CD4-positive, alpha-beta memory T cell (primary cell): ENCODE data around the gene WDFY2. TPM values are rescaled to one million over a fixed set of nuclear protein-coding genes. Genes with fewer than 3 reads are reported as not detected.
"Not testable (repeated sequence)": the region's sequence is repeated elsewhere in the genome, so short reads cannot be mapped to it uniquely, and the experiment has no call there.

Experiments
- CTCF ChIA-PET: fragments of 350-600 bp; sonication (Branson Sonifier 250); formaldehyde crosslinking; loops from one replicate; lab custom pipeline; 2021; ENCODE audit warnings: inconsistent platforms; ENCODE audit not compliant: partially characterized antibody; lab: Charles Lee
- POLR2A ChIA-PET: fragments of 350-600 bp; sonication (Branson Sonifier 250); formaldehyde crosslinking; loops from one replicate; lab custom pipeline; 2021; ENCODE audit not compliant: partially characterized antibody; lab: Charles Lee
- DNase-seq, 5 donors: peaks; one replicate each; pipeline versions ENCODE4 v3.0.0 to v3.0.0-alpha.2; 2020 to 2022; ENCODE audit warnings: mixed read lengths in 1 of 5
- H3K27ac ChIP-seq: one replicate; pipeline ENCODE4 v1.7.0; 2013; ENCODE audit warnings: low read depth, low read length
- H3K27me3 ChIP-seq: 2 replicates; pipeline ENCODE4 v1.7.0; 2013; ENCODE audit warnings: mild to moderate bottlenecking, low read length, moderate library complexity; ENCODE audit not compliant: insufficient read depth
- H3K36me3 ChIP-seq: 2 replicates; pipeline ENCODE4 v1.7.0; 2013; ENCODE audit warnings: mild to moderate bottlenecking, low read length, moderate library complexity; ENCODE audit not compliant: insufficient read depth
- H3K4me1 ChIP-seq: 2 replicates; pipeline ENCODE4 v1.7.0; 2013; ENCODE audit warnings: mild to moderate bottlenecking, low read length, moderate library complexity; ENCODE audit not compliant: insufficient read depth
- H3K4me3 ChIP-seq, 2 donors: one replicate each; pipeline ENCODE4 v1.7.0; 2013; ENCODE audit warnings: low read length in 2 of 2, mild to moderate bottlenecking in 1 of 2
- H3K9me3 ChIP-seq, 2 donors: one replicate each; pipeline ENCODE4 v1.7.0; 2013; ENCODE audit warnings: low read length in 2 of 2, control low read depth in 1 of 2; ENCODE audit not compliant: control insufficient read depth in 1 of 2
- H3K27ac Mint-ChIP-seq, 7 donors: one replicate each; pipeline ENCODE4 v1.8.0; 2020 to 2021; ENCODE audit warnings: mixed read lengths in 7 of 7, mild to moderate bottlenecking in 6 of 7, inconsistent platforms in 3 of 7, moderate library complexity in 3 of 7
- H3K27me3 Mint-ChIP-seq, 2 donors: one replicate each; pipeline ENCODE4 v1.8.0; 2020 to 2021; ENCODE audit warnings: mixed read lengths in 2 of 2
- H3K36me3 Mint-ChIP-seq, 2 donors: one replicate each; pipeline ENCODE4 v1.8.0; 2020 to 2021; ENCODE audit warnings: mixed read lengths in 2 of 2, inconsistent platforms in 1 of 2, mild to moderate bottlenecking in 1 of 2
- H3K4me1 Mint-ChIP-seq, 4 donors: one replicate each; pipeline ENCODE4 v1.8.0; 2020 to 2021; ENCODE audit warnings: mixed read lengths in 4 of 4, mild to moderate bottlenecking in 1 of 4
- H3K4me3 Mint-ChIP-seq, 8 donors: one replicate each; pipeline ENCODE4 v1.8.0; 2020 to 2021; ENCODE audit warnings: mixed read lengths in 8 of 8, mild to moderate bottlenecking in 7 of 8, moderate library complexity in 6 of 8, inconsistent platforms in 3 of 8
- H3K9me3 Mint-ChIP-seq, 8 donors: one replicate each; pipeline ENCODE4 v1.8.0; 2020 to 2021; ENCODE audit warnings: mixed read lengths in 8 of 8, mild to moderate bottlenecking in 5 of 8, inconsistent platforms in 3 of 8, moderate library complexity in 1 of 8
- intact Hi-C: fragments of 100-400 bp; cut with micrococcal nuclease; formaldehyde crosslinking; loops from one replicate; pipeline ENCODE4 v1.15.1; 2023
- polyA plus RNA-seq, 2 donors: library from polyadenylated mRNA; unstranded; fragments of 300-500 nt; fragmentation: Illumina TruSeq; gene quantifications; one replicate each; pipeline ENCODE4 v1.2.3, GENCODE V29; 2021
- total RNA-seq, 2 experiments: library from RNA; stranded (reverse); gene quantifications; one replicate each; pipeline ENCODE4 v1.2.3, GENCODE V29; 2021

The WDFY2 gene
- total and polyA plus RNA-seq, 4 experiments from 2014 or later = 3.8 to 21.8 (median 14.5) TPM

- POLR2A ChIA-PET, H3K4me3 Mint-ChIP-seq, H3K27ac ChIP-seq, CTCF ChIA-PET, H3K27me3 Mint-ChIP-seq, H3K27me3 ChIP-seq, DNase-seq, H3K9me3 Mint-ChIP-seq, H3K36me3 ChIP-seq, intact Hi-C loops, H3K27ac Mint-ChIP-seq, H3K4me3 ChIP-seq, H3K9me3 ChIP-seq: not testable (repeated sequence)
- peaks cover 46 to 67% (median 50%) of the 10 kb centered on the region in 4 donors for H3K4me1 Mint-ChIP-seq
- peaks cover 0 to 11% of the 10 kb centered on the region in 2 donors for H3K36me3 Mint-ChIP-seq
- H3K4me1 ChIP-seq = peaks cover 38% of the 10 kb centered on the region
Measured at GRCh38 chr13:51640696-51641095, 56.4 kb downstream of the WDFY2 start.

GRCh38 chr13:51643105-51643881 is 59.0 kb downstream of the WDFY2 start:
- H3K4me1 Mint-ChIP-seq = peaks cover 48 to 70% (median 52%) of the 10 kb centered on the region in 4 donors
- intact Hi-C loops = no loop called here
- DNase-seq = no peak
- Histone ChIP-seq H3K27ac (peak overlapping the region; percentile 74), H3K4me1 (peaks cover 57% of the 10 kb centered on the region), H3K9me3 (no peaks in the 10 kb centered on the region), H3K4me3 (peak overlapping the region in 1 of 2 donors; percentile 11), H3K36me3 (no peaks in the 10 kb centered on the region), H3K27me3 (no peaks in the 10 kb centered on the region)
- ChIA-PET CTCF (no interaction called here), POLR2A (interaction anchor here (4.3 kb wide), 1 partner anchor 191 kb away, joined by 66 read pairs; the partner anchor contains the start of gene INTS6)
- peaks cover 2 to 11% of the 10 kb centered on the region in 2 donors for H3K36me3 Mint-ChIP-seq
- no peaks in the 10 kb centered on the region for H3K27me3 Mint-ChIP-seq
- H3K9me3 Mint-ChIP-seq = no peaks in the 10 kb centered on the region
- H3K4me3 Mint-ChIP-seq = peak overlapping the region in 7 of 8 donors; percentile 62 to 89 (median 77)
- H3K27ac Mint-ChIP-seq = peak overlapping the region; percentile 95 to 100 (median 97)

- Mint-ChIP-seq H3K4me3 (peak overlapping the region in 7 of 8 donors; percentile 62 to 89 (median 77)), H3K27me3 (no peaks in the 10 kb centered on the region), H3K4me1 (peaks cover 48 to 68% (median 53%) of the 10 kb centered on the region in 4 donors), H3K36me3 (peaks cover 2 to 11% of the 10 kb centered on the region in 2 donors), H3K27ac (peak overlapping the region; percentile 95 to 100 (median 97)), H3K9me3 (no peaks in the 10 kb centered on the region)
- Histone ChIP-seq H3K4me3 (peak overlapping the region in 1 of 2 donors; percentile 11), H3K36me3 (no peaks in the 10 kb centered on the region), H3K9me3 (no peaks in the 10 kb centered on the region), H3K27me3 (no peaks in the 10 kb centered on the region), H3K4me1 (peaks cover 54% of the 10 kb centered on the region), H3K27ac (peak overlapping the region; percentile 74)
- intact Hi-C loops = loop anchor here (2.0 kb wide), 1 partner anchor 59 kb away; the partner anchor contains the start of gene WDFY2
- POLR2A ChIA-PET = interaction anchor here (4.3 kb wide), 1 partner anchor 191 kb away, joined by 66 read pairs; the partner anchor contains the start of gene INTS6
- no peak for DNase-seq
- CTCF ChIA-PET = no interaction called here
Measured at GRCh38 chr13:51643882-51644281, 59.6 kb downstream of the WDFY2 start.

GRCh38 chr13:51644654-51645053 is 60.4 kb downstream of the WDFY2 start:
- H3K36me3 ChIP-seq = no peaks in the 10 kb centered on the region
- intact Hi-C loops = loop anchor here (2.0 to 5.0 kb wide), 2 partner anchors 60 to 192 kb away; partner anchors contain the start of genes INTS6 and WDFY2
- CTCF ChIA-PET = interaction anchor here (0.7 to 2.1 kb wide), 6 partner anchors 10 to 120 kb away, joined by 3 to 5 read pairs (median 3); no protein-coding TSS in a partner anchor
- H3K27me3 Mint-ChIP-seq = no peaks in the 10 kb centered on the region
- H3K4me1 Mint-ChIP-seq = peaks cover 46 to 60% (median 50%) of the 10 kb centered on the region in 4 donors
- POLR2A ChIA-PET = interaction anchor here (0.6 to 4.3 kb wide), 9 partner anchors 9 to 192 kb away, joined by 3 to 66 read pairs (median 5); partner anchors contain the start of gene INTS6
- peaks cover 4 to 11% of the 10 kb centered on the region in 2 donors for H3K36me3 Mint-ChIP-seq
- no peak for DNase-seq
- peak overlapping the region; percentile 97 to 100 (median 98) for H3K27ac Mint-ChIP-seq
- H3K4me3 ChIP-seq = peak overlapping the region in 1 of 2 donors; percentile 9
- peak overlapping the region; percentile 74 for H3K27ac ChIP-seq
- no peaks in the 10 kb centered on the region for H3K9me3 Mint-ChIP-seq
- H3K27me3 ChIP-seq = no peaks in the 10 kb centered on the region
- H3K4me3 Mint-ChIP-seq = peak overlapping the region; percentile 37 to 89 (median 84)
- H3K4me1 ChIP-seq = peaks cover 51% of the 10 kb centered on the region
- no peaks in the 10 kb centered on the region for H3K9me3 ChIP-seq

- ChIA-PET POLR2A (interaction anchor here (0.6 to 4.3 kb wide), 12 partner anchors 8 to 193 kb away, joined by 3 to 66 read pairs (median 4); partner anchors contain the start of gene INTS6), CTCF (interaction anchor here (0.7 to 2.1 kb wide), 6 partner anchors 11 to 119 kb away, joined by 3 to 5 read pairs (median 3); no protein-coding TSS in a partner anchor)
- Histone ChIP-seq H3K4me1 (peaks cover 51% of the 10 kb centered on the region), H3K9me3 (no peaks in the 10 kb centered on the region), H3K36me3 (no peaks in the 10 kb centered on the region), H3K4me3 (no peak overlapping the region), H3K27ac (peak overlapping the region; percentile 74), H3K27me3 (no peaks in the 10 kb centered on the region)
- intact Hi-C loops = loop anchor here (2.0 to 5.0 kb wide), 2 partner anchors 60 to 193 kb away; partner anchors contain the start of genes INTS6 and WDFY2
- peaks cover 47 to 60% (median 50%) of the 10 kb centered on the region in 4 donors for H3K4me1 Mint-ChIP-seq
- H3K4me3 Mint-ChIP-seq = peak overlapping the region; percentile 43 to 89 (median 84)
- H3K27me3 Mint-ChIP-seq = no peaks in the 10 kb centered on the region
- no peaks in the 10 kb centered on the region for H3K9me3 Mint-ChIP-seq
- H3K36me3 Mint-ChIP-seq = peaks cover 4 to 11% of the 10 kb centered on the region in 2 donors
- peak overlapping the region; percentile 97 to 100 (median 98) for H3K27ac Mint-ChIP-seq
- peak; percentile 79 to 88 (median 81) for DNase-seq
Measured at GRCh38 chr13:51645154-51645650, 60.9 kb downstream of the WDFY2 start.

GRCh38 chr13:51645761-51646670 is 61.8 kb downstream of the WDFY2 start:
- intact Hi-C loops = loop anchor here (2.0 to 5.0 kb wide), 2 partner anchors 61 to 194 kb away; partner anchors contain the start of genes INTS6 and WDFY2
- Histone ChIP-seq H3K27ac (peak overlapping the region; percentile 74), H3K36me3 (no peaks in the 10 kb centered on the region), H3K27me3 (no peaks in the 10 kb centered on the region), H3K4me1 (peaks cover 51% of the 10 kb centered on the region), H3K9me3 (no peaks in the 10 kb centered on the region), H3K4me3 (no peak overlapping the region)
- Mint-ChIP-seq H3K9me3 (peaks cover 0 to under 1% (median 0%) of the 10 kb centered on the region in 8 donors), H3K27ac (peak overlapping the region; percentile 97 to 100 (median 98)), H3K4me3 (peak overlapping the region in 7 of 8 donors; percentile 56 to 89 (median 84)), H3K27me3 (no peaks in the 10 kb centered on the region), H3K4me1 (peaks cover 48 to 61% (median 50%) of the 10 kb centered on the region in 4 donors), H3K36me3 (peaks cover 4 to 11% of the 10 kb centered on the region in 2 donors)
- POLR2A ChIA-PET = interaction anchor here (0.7 to 4.3 kb wide), 13 partner anchors 9 to 194 kb away, joined by 3 to 66 read pairs (median 4); partner anchors contain the start of gene INTS6
- CTCF ChIA-PET = interaction anchor here (1.2 to 2.1 kb wide), 5 partner anchors 11 to 169 kb away, joined by 3 to 5 read pairs (median 3); no protein-coding TSS in a partner anchor
- peak; percentile 21 to 55 (median 45) for DNase-seq
